B cell (primary cell): ENCODE results near the gene SLC17A8. TPM values are rescaled to one million over a fixed set of nuclear protein-coding genes. Genes with fewer than 3 reads are reported as not detected.

ENCODE experiments used
- ATAC-seq: fragments of 200-7000 bp; cut with Tn5 transposase; one replicate; pipeline ENCODE4 v1.10.0; 2021; ENCODE audit warnings: low read depth, mild to moderate bottlenecking, moderate number of reproducible peaks, moderate library complexity
- CTCF ChIA-PET: fragments of 350-600 bp; sonication (Branson Sonifier 250); formaldehyde crosslinking; loops from one replicate; lab custom pipeline; 2021; ENCODE audit warnings: antibody characterized with exemption, inconsistent platforms; lab: Charles Lee
- POLR2A ChIA-PET: fragments of 350-600 bp; sonication (Branson Sonifier 250); formaldehyde crosslinking; loops from one replicate; lab custom pipeline; 2021; ENCODE audit warnings: antibody characterized with exemption; lab: Charles Lee
- DNase-seq: peaks from one replicate; pipeline ENCODE4 v3.0.0; 2013
- H2AFZ ChIP-seq: 2 replicates; pipeline ENCODE4 v1.6.1; 2012; ENCODE audit warnings: mild to moderate bottlenecking, low read depth, low read length; ENCODE audit not compliant: insufficient read depth, poor library complexity, severe bottlenecking
- H3K27ac ChIP-seq, 2 donors: 1 replicate in 1 of 2; 2 replicates in 1 of 2; pipeline ENCODE4 v1.5.1; 2012 to 2013; ENCODE audit warnings: low read length in 2 of 2, mild to moderate bottlenecking in 2 of 2, moderate library complexity in 1 of 2
- H3K27me3 ChIP-seq, 4 experiments: fragments of 200-600 bp in 1 of 4; sonication (generic) in 1 of 4; replicated peaks in 1 of 4; 1 replicate in 2 of 4; 2 replicates in 2 of 4; pipeline versions ENCODE4 v1.6.1 to v1.7.0; 2013 to 2016; ENCODE audit warnings: low read length in 3 of 4, mild to moderate bottlenecking in 2 of 4, mixed read lengths in 1 of 4, moderate library complexity in 1 of 4; ENCODE audit not compliant: insufficient read depth in 4 of 4, control insufficient read depth in 3 of 4; ENCODE audit errors: control extremely low read depth in 1 of 4
- H3K36me3 ChIP-seq, 2 experiments: replicated peaks in 1 of 2; 1 replicate in 1 of 2; 2 replicates in 1 of 2; pipeline versions ENCODE4 v1.6.1 to v1.7.1; 2013; ENCODE audit warnings: low read length in 1 of 2; ENCODE audit not compliant: insufficient read depth in 2 of 2, control insufficient read depth in 1 of 2; ENCODE audit errors: control extremely low read depth in 1 of 2, extremely low read depth in 1 of 2
- H3K4me1 ChIP-seq, 2 donors: fragments of 200-600 bp in 1 of 2; sonication (generic) in 1 of 2; 1 replicate in 1 of 2; 2 replicates in 1 of 2; pipeline versions ENCODE4 v1.5.1 to v1.6.1; 2013 to 2017; ENCODE audit warnings: low read length in 2 of 2; ENCODE audit not compliant: control insufficient read depth in 2 of 2, insufficient read depth in 2 of 2
- H3K4me2 ChIP-seq: replicated peaks from 2 replicates; pipeline ENCODE3; 2012; ENCODE audit warnings: mild to moderate bottlenecking, low read depth, low read length; ENCODE audit not compliant: poor library complexity, severe bottlenecking
- H3K4me3 ChIP-seq, 5 experiments: fragments of 200-600 bp in 1 of 5; sonication (generic) in 1 of 5; 1 replicate in 3 of 5; 2 replicates in 2 of 5; pipeline versions ENCODE4 v1.5.1 to v1.7.0; 2011 to 2016; ENCODE audit warnings: low read length in 4 of 5, mild to moderate bottlenecking in 4 of 5, low read depth in 2 of 5, control low read depth in 1 of 5, moderate library complexity in 1 of 5; ENCODE audit not compliant: insufficient read depth in 1 of 5; ENCODE audit errors: control extremely low read depth in 1 of 5, extremely low read depth in 1 of 5
- H3K79me2 ChIP-seq: fragments of 200-600 bp; sonication (generic); one replicate; pipeline ENCODE4 v1.6.0; 2016; ENCODE audit warnings: low read length; ENCODE audit not compliant: control insufficient read depth, insufficient read depth
- H3K9ac ChIP-seq: fragments of 200-600 bp; sonication (generic); 2 replicates; pipeline ENCODE4 v1.6.1; 2017; ENCODE audit warnings: mild to moderate bottlenecking, low read length, moderate library complexity
- H3K9me3 ChIP-seq, 3 donors: one replicate each; pipeline versions ENCODE4 v1.6.1 to v1.7.1; 2013; ENCODE audit warnings: low read length in 2 of 3; ENCODE audit not compliant: control insufficient read depth in 2 of 3, insufficient read depth in 1 of 3; ENCODE audit errors: control extremely low read depth in 1 of 3
- H4K20me1 ChIP-seq: 2 replicates; pipeline ENCODE4 v1.6.0; 2012; ENCODE audit warnings: mild to moderate bottlenecking, low read length; ENCODE audit not compliant: insufficient read depth, control insufficient read depth, poor library complexity, severe bottlenecking
- H3K27ac Mint-ChIP-seq: one replicate; pipeline ENCODE4 v1.8.0; 2021; ENCODE audit warnings: mixed read lengths
- H3K27me3 Mint-ChIP-seq: one replicate; pipeline ENCODE4 v1.8.0; 2021; ENCODE audit warnings: mixed read lengths
- H3K4me1 Mint-ChIP-seq: one replicate; pipeline ENCODE4 v1.8.0; 2021; ENCODE audit warnings: mixed read lengths
- H3K4me3 Mint-ChIP-seq: one replicate; pipeline ENCODE4 v1.8.0; 2021; ENCODE audit warnings: mixed read lengths
- H3K9me3 Mint-ChIP-seq: one replicate; pipeline ENCODE4 v1.8.0; 2022; ENCODE audit warnings: mixed read lengths; ENCODE audit not compliant: insufficient read depth
- CTCF ChIP-seq: fragments of 200-600 bp; IDR thresholded peaks from one replicate; pipeline ENCODE4 v1.8.0; 2022; ENCODE audit warnings: antibody characterized with exemption, mild to moderate bottlenecking
- EZH2 ChIP-seq: IDR thresholded peaks from 2 replicates; pipeline ENCODE4 v1.6.1; 2012; ENCODE audit warnings: borderline replicate concordance, low read depth, mild to moderate bottlenecking, moderate library complexity, low read length; ENCODE audit not compliant: insufficient read depth, poor library complexity, severe bottlenecking
- WGBS: methylation state at CpG from one replicate; pipeline ENCODE4 v1.1.5; 2013; ENCODE audit warnings: missing lambda C conversion rate; ENCODE audit not compliant: insufficient coverage; 5-methylcytosine and 5-hydroxymethylcytosine counted together
- intact Hi-C: fragments of 100-400 bp; cut with micrococcal nuclease; formaldehyde crosslinking; loops from one replicate; pipeline ENCODE4 v1.10.0; 2022
- polyA plus RNA-seq: library from polyadenylated mRNA; depleted of rRNA; stranded (reverse); fragments of >200 nt; gene quantifications from 2 replicates; pipeline ENCODE4 v1.2.3, GENCODE V29; 2012
- total RNA-seq, 2 donors: library from RNA; stranded (reverse); fragments of 120-200 nt in 1 of 2; gene quantifications; 1 replicate in 1 of 2; 2 replicates in 1 of 2; pipeline versions ENCODE4 v1.2.3 to v1.2.4, GENCODE V29; 2013 to 2022

SLC17A8 gene
- total and polyA plus RNA-seq, 2 donors (not counting 1 experiment from before 2014, with no cell fraction given): not detected

GRCh38 chr12:100365411-100365810 is 8.5 kb downstream of the SLC17A8 start:
- DNase-seq: no peak
- WGBS: 86% methylated on average over 2 of the region's 2 CpGs
- Histone ChIP-seq H3K4me2 (no peak overlapping the region), H4K20me1 (no peaks in the 10 kb centered on the region), H3K79me2 (no peaks in the 10 kb centered on the region), H3K9ac (no peak overlapping the region), H2AFZ (no peak overlapping the region), H3K9me3 (peaks cover 0 to 3% (median 0%) of the 10 kb centered on the region in 3 donors), H3K4me3 (no peak overlapping the region), H3K27ac (no peak overlapping the region), H3K4me1 (no peaks in the 10 kb centered on the region), H3K27me3 (peaks cover 0 to 4% (median 0%) of the 10 kb centered on the region in 4 experiments), H3K36me3 (no peaks in the 10 kb centered on the region)
- no peak for ATAC-seq
- H3K4me1 Mint-ChIP-seq: no peaks in the 10 kb centered on the region
- no peak overlapping the region for H3K4me3 Mint-ChIP-seq
- no peaks in the 10 kb centered on the region for H3K9me3 Mint-ChIP-seq
- no peak overlapping the region for H3K27ac Mint-ChIP-seq
- peaks cover 14% of the 10 kb centered on the region for H3K27me3 Mint-ChIP-seq
- ChIA-PET CTCF (no interaction called here), POLR2A (no interaction called here)
- TF ChIP-seq EZH2: no peak
- no peak for TF ChIP-seq CTCF
- intact Hi-C loops: no loop called here

- Histone ChIP-seq H3K27ac (no peak overlapping the region), H4K20me1 (no peaks in the 10 kb centered on the region), H3K4me3 (no peak overlapping the region), H3K79me2 (no peaks in the 10 kb centered on the region), H3K4me2 (no peak overlapping the region), H2AFZ (no peak overlapping the region), H3K9me3 (peaks cover 0 to 3% (median 0%) of the 10 kb centered on the region in 3 donors), H3K27me3 (peaks cover 0 to 4% (median 0%) of the 10 kb centered on the region in 4 experiments), H3K36me3 (no peaks in the 10 kb centered on the region), H3K9ac (no peak overlapping the region), H3K4me1 (no peaks in the 10 kb centered on the region)
- TF ChIP-seq EZH2 (no peak), CTCF (no peak)
- H3K4me1 Mint-ChIP-seq: no peaks in the 10 kb centered on the region
- no peak overlapping the region for H3K4me3 Mint-ChIP-seq
- WGBS: 75% methylated on average over 1 of the region's 1 CpG
- intact Hi-C loops: no loop called here
- ChIA-PET POLR2A (no interaction called here), CTCF (no interaction called here)
- DNase-seq (no peak), ATAC-seq (no peak)
- no peak overlapping the region for H3K27ac Mint-ChIP-seq
- no peaks in the 10 kb centered on the region for H3K9me3 Mint-ChIP-seq
- peaks cover 13% of the 10 kb centered on the region for H3K27me3 Mint-ChIP-seq
Measured at GRCh38 chr12:100368066-100368465, 11.2 kb downstream of the SLC17A8 start.
